Embryonic facial prominence (tissue), 1 donor: ENCODE results near the gene GRIA3.
"Not testable (repeated sequence)": the region's sequence is repeated elsewhere in the genome, so short reads cannot be mapped to it uniquely, and the experiment has no call there.

Experiments used
- DNase-seq: peaks from one replicate; pipeline ENCODE4 v3.0.0-alpha.2; 2016; ENCODE audit errors: extremely low spot score

The GRIA3 gene

DNA sequence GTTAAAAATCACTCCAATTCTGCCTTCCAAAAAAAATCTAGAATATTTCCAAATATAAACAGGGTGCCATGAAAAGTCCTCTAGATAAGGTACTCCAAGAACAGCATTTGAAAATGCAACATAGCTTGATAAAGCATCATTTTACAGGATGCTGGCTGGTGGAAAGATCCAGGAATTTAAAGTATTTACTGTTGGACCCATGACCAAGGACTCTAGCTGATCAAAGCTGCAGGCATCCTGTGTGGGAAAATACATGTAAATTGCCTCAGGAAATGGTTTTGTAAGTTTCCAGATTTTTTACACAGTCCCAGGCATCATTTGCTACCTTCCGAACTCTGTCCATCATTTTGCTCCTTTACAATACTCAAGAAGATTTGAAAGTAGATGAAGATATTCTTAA is 164.4 kb downstream of the GRIA3 start:
- no peak for DNase-seq

- DNase-seq, result no peak
Observed at GRCh38 chrX:123350226-123350625, 166.1 kb downstream of the GRIA3 start.

GRCh38 chrX:123357941-123358340 is 173.9 kb downstream of the GRIA3 start:
- DNase-seq, result no peak

GRCh38 chrX:123358457-123358856 is 174.4 kb downstream of the GRIA3 start:
- no peak for DNase-seq

- no peak for DNase-seq
Observed at GRCh38 chrX:123361371-123361770, 177.3 kb downstream of the GRIA3 start.

DNA sequence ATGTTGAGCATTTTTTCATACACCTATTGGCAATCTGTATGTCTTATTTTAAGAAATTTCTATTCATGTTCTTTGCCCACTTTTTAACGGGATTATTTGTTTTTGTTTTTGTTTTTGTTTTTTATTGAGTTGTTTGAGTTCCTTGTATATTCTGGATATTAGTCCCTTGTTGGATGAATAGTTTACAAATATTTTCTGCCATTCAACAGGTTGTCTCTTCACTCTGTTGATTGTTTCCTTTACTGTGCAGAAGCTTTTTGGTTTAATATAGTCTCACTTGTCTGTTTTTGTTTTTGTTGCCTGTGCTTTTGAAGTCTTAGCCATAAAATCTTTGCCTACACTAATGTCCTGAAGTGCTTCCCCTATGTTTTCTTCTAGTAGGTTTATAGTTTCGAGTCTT is 202.1 kb downstream of the GRIA3 start:
- not testable (repeated sequence) for DNase-seq

GRCh38 chrX:123392921-123393320 is 208.8 kb downstream of the GRIA3 start:
- DNase-seq, result no peak

DNA sequence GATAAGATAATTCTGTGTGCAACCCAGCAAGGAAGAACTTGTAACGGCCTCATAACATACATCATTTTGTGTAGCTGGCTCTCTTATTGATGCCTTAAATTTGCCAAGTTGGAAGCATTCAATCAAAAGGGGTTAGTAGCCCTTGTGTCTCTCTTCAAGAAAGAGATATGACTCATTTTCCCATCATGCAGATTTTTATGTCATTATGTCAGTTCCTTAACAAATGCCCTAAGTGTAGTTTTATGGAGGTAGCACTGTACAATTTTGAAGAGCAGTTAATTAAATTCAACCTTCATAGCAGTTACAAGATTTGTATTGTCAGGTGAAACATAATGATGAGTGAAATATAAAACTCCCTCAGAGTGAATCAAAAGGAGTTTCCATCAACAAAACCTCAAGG is 215.6 kb downstream of the GRIA3 start:
- no peak for DNase-seq

- DNase-seq, result no peak
Observed at GRCh38 chrX:123405231-123405630, 221.2 kb downstream of the GRIA3 start.

- no peak for DNase-seq
Observed at GRCh38 chrX:123408821-123409737, 225.0 kb downstream of the GRIA3 start.

DNA sequence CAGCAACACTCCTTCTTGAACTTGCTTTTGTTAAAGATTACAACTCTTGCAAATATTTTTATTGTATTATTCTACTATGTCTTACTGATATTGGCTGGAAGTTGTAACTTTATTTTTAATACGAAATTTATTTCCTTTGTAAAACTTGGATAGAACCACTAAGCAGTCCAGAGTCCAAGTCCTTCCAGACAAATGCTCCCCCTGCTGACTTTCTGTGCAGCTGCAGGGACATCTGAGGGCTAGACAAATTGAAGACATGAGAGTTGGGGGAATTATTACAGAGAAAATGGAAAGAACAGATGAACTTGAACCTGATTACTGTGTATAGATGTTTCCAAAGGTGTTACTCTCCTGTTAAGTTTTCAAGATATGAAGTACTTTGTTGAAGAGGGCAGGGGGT is 238.8 kb downstream of the GRIA3 start:
- DNase-seq, result no peak

DNA sequence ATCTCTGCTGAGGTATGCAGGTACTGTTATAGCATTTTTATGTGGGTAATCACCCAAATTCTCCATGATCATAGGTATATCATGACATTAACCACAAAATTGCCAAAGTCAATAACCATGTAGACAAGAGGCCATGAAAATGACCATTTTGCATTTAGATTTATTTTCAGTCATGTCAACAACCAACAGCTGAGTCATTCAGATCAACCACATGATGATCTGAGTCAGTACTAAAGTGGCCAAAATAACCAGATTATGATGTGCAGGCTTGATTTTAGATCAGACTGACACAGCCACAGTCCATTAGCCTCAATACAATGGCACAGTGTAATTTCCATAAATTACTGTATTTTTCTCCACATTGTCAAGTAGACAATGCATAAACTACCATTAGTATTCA is 240.5 kb downstream of the GRIA3 start:
- no peak for DNase-seq

DNA sequence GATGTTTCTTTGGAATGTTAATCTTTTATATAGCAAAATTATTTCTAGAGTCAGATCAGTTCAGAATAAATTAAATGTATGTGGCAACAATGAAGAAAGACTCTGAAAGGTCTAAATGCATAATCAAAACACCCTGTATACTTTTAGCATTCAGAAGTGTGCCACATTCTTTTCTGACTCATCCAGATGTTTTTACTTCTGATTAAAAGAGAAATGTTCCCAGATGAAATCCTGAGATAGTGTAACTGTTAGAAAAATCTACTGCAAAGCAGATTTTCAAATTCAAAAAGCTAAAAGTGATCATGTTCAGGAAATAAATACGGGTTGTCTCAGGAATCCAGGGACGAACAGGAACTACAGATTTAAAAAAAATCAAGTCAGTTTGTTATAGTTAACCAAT is 241.4 kb downstream of the GRIA3 start:
- no peak for DNase-seq

DNA sequence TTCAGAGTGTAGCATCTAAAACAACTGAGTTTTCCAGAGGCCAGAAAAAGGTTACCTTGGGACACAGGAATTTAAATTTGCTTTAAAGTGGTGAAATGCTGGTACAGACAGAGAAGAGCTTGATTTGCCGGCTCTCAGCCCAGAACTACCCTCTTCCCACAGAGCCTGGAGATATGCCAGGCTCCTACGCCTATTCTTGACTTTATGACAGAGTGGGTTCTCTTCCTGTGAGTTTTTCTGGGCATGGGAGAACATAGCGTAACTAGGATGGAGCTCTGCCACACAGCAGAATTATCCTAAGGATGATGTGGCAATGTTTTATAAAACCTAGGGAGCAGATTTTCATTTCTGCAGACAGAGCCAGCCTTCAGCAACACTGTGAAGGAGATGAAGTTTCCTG is 241.8 kb downstream of the GRIA3 start:
- DNase-seq, result no peak

DNA sequence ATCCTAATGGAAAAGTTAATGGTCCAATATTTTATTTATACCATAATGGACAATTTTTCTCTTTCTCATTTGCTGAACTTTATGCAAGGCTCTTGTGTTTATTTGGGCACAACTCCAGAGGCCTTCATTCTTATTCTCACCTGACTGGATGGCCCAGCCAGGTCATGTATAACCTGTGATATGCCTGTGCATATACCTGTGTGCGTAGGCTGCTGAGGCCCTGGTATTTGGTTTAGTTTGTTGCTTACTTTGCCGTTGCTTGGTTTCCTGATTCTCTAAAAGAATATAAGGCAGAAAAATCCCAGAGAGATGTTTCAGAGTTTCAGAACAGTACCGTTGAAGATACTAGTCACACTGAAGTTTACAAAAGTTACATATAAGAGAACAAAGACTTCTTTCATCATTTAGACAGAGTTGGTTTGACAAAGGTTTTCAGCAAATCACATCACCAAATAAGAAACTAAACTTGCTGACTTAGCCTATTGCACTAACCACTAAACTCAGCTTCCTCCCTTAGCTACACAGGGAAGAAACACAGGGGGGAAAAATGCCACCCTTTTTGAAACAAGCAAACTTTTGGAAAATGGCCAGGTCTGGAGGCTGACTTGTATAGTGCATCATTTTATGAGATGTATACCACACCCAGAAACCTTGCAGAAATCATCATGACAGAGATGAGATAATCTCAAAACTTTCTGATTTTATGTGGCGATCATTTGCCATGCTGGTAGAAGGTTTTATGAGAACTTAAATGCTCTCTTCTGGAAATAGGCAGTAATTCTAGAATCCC is 248.5 kb downstream of the GRIA3 start:
- DNase-seq, result no peak

- no peak for DNase-seq
Observed at GRCh38 chrX:123436512-123437136, 252.5 kb downstream of the GRIA3 start.

DNA sequence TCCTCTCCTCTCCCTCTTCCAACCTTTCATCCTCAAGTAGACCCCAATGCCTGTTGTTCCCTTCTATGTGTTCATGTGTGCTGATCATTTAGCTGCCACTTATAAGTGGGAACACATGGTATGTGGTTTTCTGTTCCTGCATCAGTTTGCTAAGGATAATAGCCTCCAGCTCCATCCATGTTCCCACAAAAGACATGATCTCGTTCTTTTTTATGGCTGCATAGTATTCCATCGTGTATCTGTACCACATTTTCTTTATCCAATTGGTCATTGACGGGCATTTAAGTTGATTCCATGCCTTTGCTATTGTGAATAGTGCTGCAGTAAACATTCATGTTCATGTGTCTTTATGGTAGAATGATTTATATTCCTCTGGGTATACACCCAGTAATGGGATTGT is 255.8 kb downstream of the GRIA3 start:
- not testable (repeated sequence) for DNase-seq

DNA sequence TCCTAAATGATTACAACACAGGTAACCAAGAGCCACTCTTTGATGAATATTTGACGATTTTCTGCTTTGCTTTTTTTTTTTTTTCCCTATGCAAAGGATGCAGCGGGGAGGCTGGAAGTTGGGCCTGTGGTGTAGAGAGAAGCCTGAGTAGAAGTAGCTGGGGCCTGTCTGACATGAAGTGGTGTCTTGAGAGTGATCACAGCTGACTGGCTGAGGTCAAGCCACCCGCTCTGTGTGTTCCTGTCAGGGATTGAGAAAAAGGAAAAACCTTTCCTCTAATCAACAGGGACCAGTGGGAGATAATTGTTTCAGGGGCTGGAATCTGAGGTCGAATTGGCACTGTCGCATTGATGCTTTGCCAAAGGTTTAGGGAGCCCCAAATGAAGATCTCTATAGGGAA is 258.7 kb downstream of the GRIA3 start:
- no peak for DNase-seq

GRCh38 chrX:123447506-123447905 is 263.4 kb downstream of the GRIA3 start:
- no peak for DNase-seq

- no peak for DNase-seq
Observed at GRCh38 chrX:123449335-123449734, 265.3 kb downstream of the GRIA3 start.

GRCh38 chrX:123450222-123450621 is 266.1 kb downstream of the GRIA3 start:
- DNase-seq, result no peak

- DNase-seq, result no peak
Observed at GRCh38 chrX:123454712-123455431, 270.8 kb downstream of the GRIA3 start.
